CD4-positive, alpha-beta memory T cell (primary cell): ENCODE measurements around the gene MUC2. TPM values are rescaled to one million over a fixed set of nuclear protein-coding genes. Genes with fewer than 3 reads are reported as not detected.

Source experiments
- CTCF ChIA-PET: fragments of 350-600 bp; sonication (Branson Sonifier 250); formaldehyde crosslinking; loops from one replicate; lab custom pipeline; 2021; ENCODE audit warnings: inconsistent platforms; ENCODE audit not compliant: partially characterized antibody; lab: Charles Lee
- POLR2A ChIA-PET: fragments of 350-600 bp; sonication (Branson Sonifier 250); formaldehyde crosslinking; loops from one replicate; lab custom pipeline; 2021; ENCODE audit not compliant: partially characterized antibody; lab: Charles Lee
- DNase-seq, 5 donors: peaks; one replicate each; pipeline versions ENCODE4 v3.0.0 to v3.0.0-alpha.2; 2020 to 2022; ENCODE audit warnings: mixed read lengths in 1 of 5
- H3K27ac ChIP-seq: one replicate; pipeline ENCODE4 v1.7.0; 2013; ENCODE audit warnings: low read depth, low read length
- H3K27me3 ChIP-seq: 2 replicates; pipeline ENCODE4 v1.7.0; 2013; ENCODE audit warnings: mild to moderate bottlenecking, low read length, moderate library complexity; ENCODE audit not compliant: insufficient read depth
- H3K36me3 ChIP-seq: 2 replicates; pipeline ENCODE4 v1.7.0; 2013; ENCODE audit warnings: mild to moderate bottlenecking, low read length, moderate library complexity; ENCODE audit not compliant: insufficient read depth
- H3K4me1 ChIP-seq: 2 replicates; pipeline ENCODE4 v1.7.0; 2013; ENCODE audit warnings: mild to moderate bottlenecking, low read length, moderate library complexity; ENCODE audit not compliant: insufficient read depth
- H3K4me3 ChIP-seq, 2 donors: one replicate each; pipeline ENCODE4 v1.7.0; 2013; ENCODE audit warnings: low read length in 2 of 2, mild to moderate bottlenecking in 1 of 2
- H3K9me3 ChIP-seq, 2 donors: one replicate each; pipeline ENCODE4 v1.7.0; 2013; ENCODE audit warnings: low read length in 2 of 2, control low read depth in 1 of 2; ENCODE audit not compliant: control insufficient read depth in 1 of 2
- H3K27ac Mint-ChIP-seq, 7 donors: one replicate each; pipeline ENCODE4 v1.8.0; 2020 to 2021; ENCODE audit warnings: mixed read lengths in 7 of 7, mild to moderate bottlenecking in 6 of 7, inconsistent platforms in 3 of 7, moderate library complexity in 3 of 7
- H3K27me3 Mint-ChIP-seq, 2 donors: one replicate each; pipeline ENCODE4 v1.8.0; 2020 to 2021; ENCODE audit warnings: mixed read lengths in 2 of 2
- H3K36me3 Mint-ChIP-seq, 2 donors: one replicate each; pipeline ENCODE4 v1.8.0; 2020 to 2021; ENCODE audit warnings: mixed read lengths in 2 of 2, inconsistent platforms in 1 of 2, mild to moderate bottlenecking in 1 of 2
- H3K4me1 Mint-ChIP-seq, 4 donors: one replicate each; pipeline ENCODE4 v1.8.0; 2020 to 2021; ENCODE audit warnings: mixed read lengths in 4 of 4, mild to moderate bottlenecking in 1 of 4
- H3K4me3 Mint-ChIP-seq, 8 donors: one replicate each; pipeline ENCODE4 v1.8.0; 2020 to 2021; ENCODE audit warnings: mixed read lengths in 8 of 8, mild to moderate bottlenecking in 7 of 8, moderate library complexity in 6 of 8, inconsistent platforms in 3 of 8
- H3K9me3 Mint-ChIP-seq, 8 donors: one replicate each; pipeline ENCODE4 v1.8.0; 2020 to 2021; ENCODE audit warnings: mixed read lengths in 8 of 8, mild to moderate bottlenecking in 5 of 8, inconsistent platforms in 3 of 8, moderate library complexity in 1 of 8
- intact Hi-C: fragments of 100-400 bp; cut with micrococcal nuclease; formaldehyde crosslinking; loops from one replicate; pipeline ENCODE4 v1.15.1; 2023
- polyA plus RNA-seq, 2 donors: library from polyadenylated mRNA; unstranded; fragments of 300-500 nt; fragmentation: Illumina TruSeq; gene quantifications; one replicate each; pipeline ENCODE4 v1.2.3, GENCODE V29; 2021
- total RNA-seq, 2 experiments: library from RNA; stranded (reverse); gene quantifications; one replicate each; pipeline ENCODE4 v1.2.3, GENCODE V29; 2021

MUC2 gene
- total and polyA plus RNA-seq, 4 experiments from 2014 or later: not detected

GRCh38 chr11:1041936-1042608 lies 32.6 kb upstream of the MUC2 start:
- H3K36me3 ChIP-seq: no peaks in the 10 kb centered on the region
- Mint-ChIP-seq H3K27ac (no peak overlapping the region), H3K9me3 (peaks cover 0 to 3% (median 0%) of the 10 kb centered on the region in 8 donors), H3K4me3 (no peak overlapping the region), H3K4me1 (peaks cover 0 to 4% (median 2%) of the 10 kb centered on the region in 4 donors), H3K36me3 (no peaks in the 10 kb centered on the region), H3K27me3 (peaks cover 2 to 6% of the 10 kb centered on the region in 2 donors)
- ChIA-PET CTCF (interaction anchor here (1.6 kb wide), 1 partner anchor 194 kb away, joined by 3 read pairs; no protein-coding TSS in a partner anchor), POLR2A (no interaction called here)
- intact Hi-C loops: no loop called here
- H3K27ac ChIP-seq: no peak overlapping the region
- H3K27me3 ChIP-seq: no peaks in the 10 kb centered on the region
- H3K4me1 ChIP-seq: no peaks in the 10 kb centered on the region
- H3K4me3 ChIP-seq: no peak overlapping the region
- peak in 1 of 5 donors; percentile 33 for DNase-seq
- no peaks in the 10 kb centered on the region for H3K9me3 ChIP-seq

DNA sequence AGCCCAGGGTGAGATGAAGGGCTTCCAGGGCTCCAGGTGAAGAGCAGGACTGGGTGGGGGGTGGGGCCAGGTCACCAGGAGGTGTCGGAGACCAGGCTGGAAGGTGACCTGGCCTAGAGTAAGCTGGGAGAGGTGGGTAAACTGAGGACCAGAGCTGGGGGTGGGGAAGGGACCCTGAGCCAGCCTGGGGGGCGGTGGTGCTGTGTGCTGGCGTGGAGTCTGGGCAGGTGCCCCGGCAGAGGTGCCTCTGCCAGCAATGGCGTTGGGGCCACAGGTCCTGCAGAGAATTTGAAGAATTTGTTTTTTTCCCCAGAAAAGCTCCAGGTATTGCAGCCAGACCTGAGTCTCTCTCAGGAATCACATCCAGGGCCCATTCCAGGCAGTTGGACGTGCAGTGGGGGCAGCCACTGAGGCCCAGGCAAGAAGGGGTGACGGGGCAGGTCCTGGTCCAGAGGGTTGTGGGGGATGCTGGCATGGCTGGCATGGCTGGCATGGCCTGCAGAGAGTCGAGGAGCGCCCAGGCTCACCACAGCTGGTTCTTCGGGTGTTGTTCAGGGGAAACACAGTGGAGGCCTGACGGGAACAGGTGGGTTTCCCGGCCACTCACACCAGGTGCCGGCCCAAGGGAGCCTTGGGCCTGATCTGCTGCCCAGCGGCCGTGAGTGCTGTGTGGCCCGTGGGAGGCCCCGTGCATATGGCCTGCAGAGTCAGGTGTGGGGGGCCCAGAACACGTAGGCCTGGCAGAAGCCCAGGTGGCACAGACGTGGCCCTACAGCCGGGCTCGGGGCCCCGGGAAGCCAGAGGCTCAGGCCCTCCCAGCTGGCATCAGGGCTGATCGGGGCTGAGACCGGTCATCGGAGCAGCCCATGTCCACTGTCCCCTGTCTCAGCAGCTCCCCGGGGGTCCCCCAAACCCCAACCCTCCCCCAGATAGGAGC lies 31.8 kb upstream of the MUC2 start:
- Histone ChIP-seq H3K36me3 (no peaks in the 10 kb centered on the region), H3K4me3 (no peak overlapping the region), H3K4me1 (no peaks in the 10 kb centered on the region), H3K9me3 (no peaks in the 10 kb centered on the region), H3K27me3 (no peaks in the 10 kb centered on the region), H3K27ac (no peak overlapping the region)
- POLR2A ChIA-PET: no interaction called here
- Mint-ChIP-seq H3K27me3 (peaks cover 2 to 6% of the 10 kb centered on the region in 2 donors), H3K4me3 (no peak overlapping the region), H3K9me3 (peaks cover 0 to 3% (median 0%) of the 10 kb centered on the region in 8 donors), H3K36me3 (no peaks in the 10 kb centered on the region), H3K27ac (no peak overlapping the region), H3K4me1 (peaks cover 0 to 5% (median 2%) of the 10 kb centered on the region in 4 donors)
- CTCF ChIA-PET: interaction anchor here (1.6 kb wide), 1 partner anchor 194 kb away, joined by 3 read pairs; no protein-coding TSS in a partner anchor
- DNase-seq: peak in 1 of 5 donors; percentile 10
- intact Hi-C loops: no loop called here

- Mint-ChIP-seq H3K4me3 (no peak overlapping the region), H3K9me3 (peaks cover 0 to 3% (median 0%) of the 10 kb centered on the region in 8 donors), H3K27me3 (peaks cover 3 to 7% of the 10 kb centered on the region in 2 donors), H3K4me1 (peaks cover 0 to 5% (median 2%) of the 10 kb centered on the region in 4 donors), H3K27ac (peak overlapping the region in 1 of 7 donors; percentile 11), H3K36me3 (no peaks in the 10 kb centered on the region)
- Histone ChIP-seq H3K36me3 (no peaks in the 10 kb centered on the region), H3K27ac (no peak overlapping the region), H3K9me3 (no peaks in the 10 kb centered on the region), H3K4me3 (no peak overlapping the region), H3K4me1 (no peaks in the 10 kb centered on the region), H3K27me3 (no peaks in the 10 kb centered on the region)
- CTCF ChIA-PET: interaction anchor here (1.6 kb wide), 1 partner anchor 195 kb away, joined by 3 read pairs; no protein-coding TSS in a partner anchor
- DNase-seq: no peak
- POLR2A ChIA-PET: no interaction called here
- intact Hi-C loops: no loop called here
Measured at GRCh38 chr11:1043563-1044096, 31.0 kb upstream of the MUC2 start.

DNA sequence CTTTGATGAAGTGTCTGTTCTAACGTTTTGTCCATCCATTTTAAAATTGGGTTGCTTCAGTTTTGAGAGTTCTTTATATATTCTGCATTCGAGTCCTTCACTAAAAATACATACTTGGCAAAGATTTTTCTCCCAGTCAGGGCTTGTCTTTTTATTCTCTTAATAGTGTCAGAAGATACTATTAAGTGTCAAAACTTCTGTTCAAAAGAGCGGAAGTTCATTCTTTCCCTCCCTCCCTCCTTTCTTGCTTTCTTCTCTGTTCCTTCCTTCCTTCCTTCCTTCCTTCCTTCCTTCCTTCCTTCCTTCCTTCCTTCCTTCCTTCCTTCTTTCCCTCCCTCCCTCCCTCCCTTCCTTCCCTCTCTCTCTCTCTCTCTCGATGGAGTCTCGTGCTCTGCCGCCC lies 30.5 kb upstream of the MUC2 start:
- H3K9me3 ChIP-seq: no peaks in the 10 kb centered on the region
- no peak overlapping the region for H3K27ac ChIP-seq
- no peaks in the 10 kb centered on the region for H3K36me3 ChIP-seq
- peak overlapping the region in 1 of 7 donors; percentile 11 for H3K27ac Mint-ChIP-seq
- intact Hi-C loops: no loop called here
- POLR2A ChIA-PET: no interaction called here
- no peak overlapping the region for H3K4me3 ChIP-seq
- no peak for DNase-seq
- H3K27me3 Mint-ChIP-seq: peaks cover 5 to 9% of the 10 kb centered on the region in 2 donors
- H3K4me3 Mint-ChIP-seq: no peak overlapping the region
- peaks cover 0 to 3% (median 0%) of the 10 kb centered on the region in 8 donors for H3K9me3 Mint-ChIP-seq
- H3K27me3 ChIP-seq: no peaks in the 10 kb centered on the region
- H3K36me3 Mint-ChIP-seq: no peaks in the 10 kb centered on the region
- CTCF ChIA-PET: no interaction called here
- H3K4me1 ChIP-seq: no peaks in the 10 kb centered on the region
- H3K4me1 Mint-ChIP-seq: peaks cover 0 to 5% (median under 1%) of the 10 kb centered on the region in 4 donors

GRCh38 chr11:1047595-1048156 lies 27.0 kb upstream of the MUC2 start:
- Histone ChIP-seq H3K4me1 (peaks cover 4% of the 10 kb centered on the region), H3K4me3 (no peak overlapping the region), H3K36me3 (no peaks in the 10 kb centered on the region), H3K9me3 (no peaks in the 10 kb centered on the region), H3K27me3 (no peaks in the 10 kb centered on the region), H3K27ac (no peak overlapping the region)
- Mint-ChIP-seq H3K27ac (no peak overlapping the region), H3K27me3 (peaks cover 8 to 16% of the 10 kb centered on the region in 2 donors), H3K4me1 (peaks cover 0 to 9% (median under 1%) of the 10 kb centered on the region in 4 donors), H3K9me3 (peaks cover 0 to 3% (median 0%) of the 10 kb centered on the region in 8 donors), H3K36me3 (no peaks in the 10 kb centered on the region), H3K4me3 (no peak overlapping the region)
- intact Hi-C loops: no loop called here
- POLR2A ChIA-PET: no interaction called here
- CTCF ChIA-PET: no interaction called here
- DNase-seq: no peak

GRCh38 chr11:1048375-1049070 lies 26.2 kb upstream of the MUC2 start:
- intact Hi-C loops: no loop called here
- Mint-ChIP-seq H3K27ac (no peak overlapping the region), H3K4me3 (no peak overlapping the region), H3K36me3 (no peaks in the 10 kb centered on the region), H3K27me3 (peaks cover 8 to 16% of the 10 kb centered on the region in 2 donors), H3K4me1 (peaks cover 0 to 9% (median under 1%) of the 10 kb centered on the region in 4 donors), H3K9me3 (peaks cover 0 to 3% (median 0%) of the 10 kb centered on the region in 8 donors)
- Histone ChIP-seq H3K4me3 (no peak overlapping the region), H3K4me1 (peaks cover 4% of the 10 kb centered on the region), H3K36me3 (no peaks in the 10 kb centered on the region), H3K27ac (no peak overlapping the region), H3K27me3 (no peaks in the 10 kb centered on the region), H3K9me3 (no peaks in the 10 kb centered on the region)
- DNase-seq: no peak
- CTCF ChIA-PET: no interaction called here
- POLR2A ChIA-PET: no interaction called here
